Sigmoid colon (tissue), 7 donors: ENCODE data around the gene TMEM186. TPM values are rescaled to one million over a fixed set of nuclear protein-coding genes. Genes with fewer than 3 reads are reported as not detected.

Experiments used
- DNase-seq: peaks from one replicate; pipeline ENCODE4 v3.0.0-alpha.2; 2019
- H3K27ac ChIP-seq, 4 donors: fragments of 200-600 bp; sonication (generic); one replicate each; pipeline ENCODE4 v1.5.1; 2016 to 2019; ENCODE audit warnings: mild to moderate bottlenecking in 1 of 4
- H3K27me3 ChIP-seq, 3 donors: fragments of 200-600 bp; sonication (generic); one replicate each; pipeline ENCODE4 v1.5.1; 2019; ENCODE audit warnings: mild to moderate bottlenecking in 1 of 3
- H3K36me3 ChIP-seq, 4 donors: fragments of 200-600 bp; sonication (generic); one replicate each; pipeline ENCODE4 v1.5.1; 2016 to 2019
- H3K4me1 ChIP-seq, 4 donors: fragments of 200-600 bp; sonication (generic); one replicate each; pipeline ENCODE4 v1.5.1; 2017 to 2019
- H3K4me3 ChIP-seq, 4 donors: fragments of 200-600 bp; sonication (generic); one replicate each; pipeline ENCODE4 v1.5.1; 2017 to 2019; ENCODE audit warnings: mild to moderate bottlenecking in 2 of 4, moderate library complexity in 1 of 4
- H3K9me3 ChIP-seq, 4 donors: fragments of 200-600 bp in 3 of 4; sonication (generic) in 3 of 4; one replicate each; pipeline versions ENCODE4 v1.5.1 to v1.6.1; 2013 to 2019
- CTCF ChIP-seq, 4 experiments: fragments of 450-650 bp in 3 of 4; fragments of 200-600 bp in 1 of 4; IDR thresholded peaks; one replicate each; pipeline ENCODE4 v1.5.1; 2016 to 2019; ENCODE audit warnings: antibody characterized with exemption in 4 of 4, mild to moderate bottlenecking in 3 of 4, moderate library complexity in 2 of 4
- EP300 ChIP-seq, 4 donors: sonication (generic); formaldehyde crosslinking; IDR thresholded peaks; one replicate each; pipeline ENCODE4 v1.6.1; 2017; ENCODE audit warnings: antibody characterized with exemption in 4 of 4
- POLR2A ChIP-seq, 2 donors: fragments of 450-650 bp; IDR thresholded peaks; one replicate each; pipeline ENCODE4 v1.6.1; 2016; ENCODE audit warnings: antibody characterized with exemption in 2 of 2, mild to moderate bottlenecking in 2 of 2, moderate library complexity in 2 of 2
- POLR2AphosphoS5 ChIP-seq, 4 donors: sonication (generic); formaldehyde crosslinking; IDR thresholded peaks; one replicate each; pipeline ENCODE4 v1.6.1; 2017; ENCODE audit warnings: antibody characterized with exemption in 4 of 4
- WGBS, 2 donors: extraction: QIAGEN DNeasy Blood & Tissue Kit; methylation state at CpG; one replicate each; pipeline ENCODE4 v1.1.7; 2013; 5-methylcytosine and 5-hydroxymethylcytosine counted together
- intact Hi-C: fragments of 100-400 bp; cut with DNase I; formaldehyde crosslinking; loops from one replicate; pipeline ENCODE4 v1.15.1; 2023
- polyA plus RNA-seq, 3 donors: library from polyadenylated mRNA; stranded (reverse); fragments of 200-250 nt; gene quantifications; one replicate each; pipeline ENCODE4 v1.2.3, GENCODE V29; 2013
- total RNA-seq, 4 donors: library from RNA; depleted of rRNA; stranded (reverse); fragments of >200 nt; gene quantifications; one replicate each; pipeline ENCODE4 v1.1.0, GENCODE V29; 2016
- donor health status: healthy with polysubstance abuse.
- donor health status: Bipolar disorder and iron deficiency.
- donor health status: healthy.

Gene TMEM186
- total and polyA plus RNA-seq, 7 donors = 1.9 to 13.9 (median 9.9) TPM

- TF ChIP-seq EP300 (IDR thresholded peaks at IDR 0.05) (no peak), POLR2A (IDR thresholded peaks at IDR 0.05) (no peak), CTCF (IDR thresholded peaks at IDR 0.05) (no peak), POLR2AphosphoS5 (IDR thresholded peaks at IDR 0.05) (no peak)
- H3K9me3 ChIP-seq = no peaks in the 10 kb centered on the region
- H3K4me1 ChIP-seq = no peaks in the 10 kb centered on the region
- no peak for DNase-seq
- WGBS, 2 donors = 93 to 94% methylated on average over 18 of the region's 18 CpGs
- H3K4me3 ChIP-seq = no peak overlapping the region
- peaks cover 0 to 23% (median 0%) of the 10 kb centered on the region in 4 donors for H3K36me3 ChIP-seq
- H3K27ac ChIP-seq = no peak overlapping the region
- intact Hi-C loops = no loop called here
- no peaks in the 10 kb centered on the region for H3K27me3 ChIP-seq
Measured at GRCh38 chr16:8764525-8765250, 32.8 kb downstream of the TMEM186 start.

- Histone ChIP-seq H3K27me3 (no peaks in the 10 kb centered on the region), H3K4me1 (no peaks in the 10 kb centered on the region), H3K36me3 (peaks cover 0 to 23% (median 0%) of the 10 kb centered on the region in 4 donors), H3K9me3 (no peaks in the 10 kb centered on the region), H3K4me3 (no peak overlapping the region), H3K27ac (no peak overlapping the region)
- WGBS, 2 donors = 83 to 88% methylated on average over 10 of the region's 10 CpGs
- no peak for TF ChIP-seq POLR2A (IDR thresholded peaks at IDR 0.05)
- TF ChIP-seq POLR2AphosphoS5 (IDR thresholded peaks at IDR 0.05) = no peak
- TF ChIP-seq CTCF (IDR thresholded peaks at IDR 0.05) = no peak
- TF ChIP-seq EP300 (IDR thresholded peaks at IDR 0.05) = no peak
- intact Hi-C loops = no loop called here
- peak; percentile 42 for DNase-seq
Measured at GRCh38 chr16:8763899-8764298, 33.5 kb downstream of the TMEM186 start.

GRCh38 chr16:8763083-8763482, 34.4 kb downstream of the TMEM186 start:
- Histone ChIP-seq H3K4me3 (no peak overlapping the region), H3K27me3 (no peaks in the 10 kb centered on the region), H3K4me1 (no peaks in the 10 kb centered on the region), H3K9me3 (no peaks in the 10 kb centered on the region), H3K36me3 (peaks cover 0 to 20% (median 0%) of the 10 kb centered on the region in 4 donors), H3K27ac (no peak overlapping the region)
- TF ChIP-seq POLR2AphosphoS5 (IDR thresholded peaks at IDR 0.05) (no peak), EP300 (IDR thresholded peaks at IDR 0.05) (no peak), POLR2A (IDR thresholded peaks at IDR 0.05) (no peak), CTCF (IDR thresholded peaks at IDR 0.05) (no peak)
- intact Hi-C loops = no loop called here
- peak; percentile 4 for DNase-seq
- WGBS, 2 donors = 94 to 98% methylated on average over 3 of the region's 3 CpGs

- no peaks in the 10 kb centered on the region for H3K27me3 ChIP-seq
- no peak overlapping the region for H3K4me3 ChIP-seq
- no peaks in the 10 kb centered on the region for H3K4me1 ChIP-seq
- intact Hi-C loops = no loop called here
- H3K36me3 ChIP-seq = peaks cover 0 to 20% (median 0%) of the 10 kb centered on the region in 4 donors
- whole genome bisulfite sequencing, 2 donors = 92 to 95% methylated on average over 4 of the region's 4 CpGs
- H3K27ac ChIP-seq = no peak overlapping the region
- no peak for DNase-seq
- no peaks in the 10 kb centered on the region for H3K9me3 ChIP-seq
- TF ChIP-seq POLR2A (IDR thresholded peaks at IDR 0.05) (no peak), CTCF (IDR thresholded peaks at IDR 0.05) (no peak), POLR2AphosphoS5 (IDR thresholded peaks at IDR 0.05) (no peak)
Measured at GRCh38 chr16:8762254-8762653, 35.2 kb downstream of the TMEM186 start.

- Histone ChIP-seq H3K4me1 (no peaks in the 10 kb centered on the region), H3K27me3 (no peaks in the 10 kb centered on the region), H3K9me3 (no peaks in the 10 kb centered on the region), H3K4me3 (no peak overlapping the region), H3K36me3 (peaks cover 0 to 15% (median 0%) of the 10 kb centered on the region in 4 donors), H3K27ac (no peak overlapping the region)
- WGBS, 2 donors = 86 to 87% methylated on average over 6 of the region's 6 CpGs
- DNase-seq = no peak
- intact Hi-C loops = no loop called here
- TF ChIP-seq POLR2A (IDR thresholded peaks at IDR 0.05) = no peak
- no peak for TF ChIP-seq POLR2AphosphoS5 (IDR thresholded peaks at IDR 0.05)
- TF ChIP-seq CTCF (IDR thresholded peaks at IDR 0.05) = no peak
- no peak for TF ChIP-seq EP300 (IDR thresholded peaks at IDR 0.05)
Measured at GRCh38 chr16:8761078-8761477, 36.4 kb downstream of the TMEM186 start.
